ENCODE data around the gene PCED1A. TPM values are rescaled to one million over a fixed set of nuclear protein-coding genes. Genes with fewer than 3 reads are reported as not detected.

PCED1A gene
- total and polyA plus RNA-seq, 2 donors (not counting 1 experiment from before 2014, with no cell fraction given), result 96.8 to 176 TPM

DNA sequence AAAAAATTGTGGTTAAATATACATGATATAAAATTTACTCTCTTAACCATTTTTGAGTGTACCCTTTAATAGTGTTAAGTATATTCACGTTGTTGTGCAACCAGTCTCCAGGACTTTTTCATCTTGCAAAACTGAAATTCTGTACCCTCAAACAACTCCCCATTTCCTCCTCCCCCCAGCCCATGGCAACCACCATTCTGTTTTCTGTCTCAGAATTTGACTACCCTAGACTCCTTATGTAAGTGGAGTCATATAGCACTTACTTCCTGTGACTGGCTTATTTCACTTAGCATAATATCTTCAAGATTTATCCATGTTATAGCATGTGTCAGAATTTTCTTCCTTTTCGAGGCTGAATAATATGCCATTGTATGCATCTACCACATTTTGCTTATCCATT is 5.2 kb upstream of the PCED1A start:
- Histone ChIP-seq H3K4me2 (replicated peaks; ENCODE audit: low read depth, low read length, poor library complexity, severe bottlenecking) (no peak overlapping the region), H2AFZ (ENCODE audit: insufficient read depth, low read depth, low read length, poor library complexity, severe bottlenecking) (no peak overlapping the region), H4K20me1 (ENCODE audit: control insufficient read depth, insufficient read depth, low read length, poor library complexity, severe bottlenecking) (no peaks in the 10 kb centered on the region), H3K9me3 (ENCODE audit: control extremely low read depth in 1 of 3, control insufficient read depth in 2 of 3, insufficient read depth in 1 of 3, low read length in 2 of 3) (no peaks in the 10 kb centered on the region), H3K9ac (ENCODE audit: low read length) (no peak overlapping the region), H3K4me3 (ENCODE audit: control extremely low read depth in 1 of 5, extremely low read depth in 1 of 5, insufficient read depth in 1 of 5, low read depth in 2 of 5, low read length in 4 of 5) (no peak overlapping the region), H3K27ac (ENCODE audit: low read length in 2 of 2) (no peak overlapping the region), H3K27me3 (replicated peaks in 1 of 4; ENCODE audit: control extremely low read depth in 1 of 4, control insufficient read depth in 3 of 4, insufficient read depth in 4 of 4, low read length in 3 of 4) (no peaks in the 10 kb centered on the region), H3K79me2 (ENCODE audit: control insufficient read depth, insufficient read depth, low read length) (peaks cover 29% of the 10 kb centered on the region), H3K4me1 (ENCODE audit: control insufficient read depth in 2 of 2, insufficient read depth in 2 of 2, low read length in 2 of 2) (peaks cover 5 to 9% of the 10 kb centered on the region in 2 donors), H3K36me3 (replicated peaks in 1 of 2; ENCODE audit: control extremely low read depth in 1 of 2, control insufficient read depth in 1 of 2, extremely low read depth in 1 of 2, insufficient read depth in 2 of 2, low read length in 1 of 2) (peaks cover 0 to 3% of the 10 kb centered on the region in 2 experiments)
- DNase-seq (no peak), ATAC-seq (ENCODE audit: low read depth) (no peak)
- TF ChIP-seq EZH2 (IDR thresholded peaks at IDR 0.05; ENCODE audit: borderline replicate concordance, insufficient read depth, low read depth, low read length, poor library complexity, severe bottlenecking) (no peak), CTCF (IDR thresholded peaks at IDR 0.05) (no peak)
- no peak overlapping the region for H3K27ac Mint-ChIP-seq
- ChIA-PET POLR2A (no interaction called here), CTCF (no interaction called here)
- WGBS (ENCODE audit: insufficient coverage), result no CpG with 5 or more reads among the region's 2 CpGs
- no peak overlapping the region for H3K4me3 Mint-ChIP-seq
- H3K4me1 Mint-ChIP-seq, result peaks cover 6% of the 10 kb centered on the region
- H3K9me3 Mint-ChIP-seq (ENCODE audit: insufficient read depth), result no peaks in the 10 kb centered on the region
- intact Hi-C loops (cut with micrococcal nuclease), result no loop called here
- H3K27me3 Mint-ChIP-seq, result no peaks in the 10 kb centered on the region

DNA sequence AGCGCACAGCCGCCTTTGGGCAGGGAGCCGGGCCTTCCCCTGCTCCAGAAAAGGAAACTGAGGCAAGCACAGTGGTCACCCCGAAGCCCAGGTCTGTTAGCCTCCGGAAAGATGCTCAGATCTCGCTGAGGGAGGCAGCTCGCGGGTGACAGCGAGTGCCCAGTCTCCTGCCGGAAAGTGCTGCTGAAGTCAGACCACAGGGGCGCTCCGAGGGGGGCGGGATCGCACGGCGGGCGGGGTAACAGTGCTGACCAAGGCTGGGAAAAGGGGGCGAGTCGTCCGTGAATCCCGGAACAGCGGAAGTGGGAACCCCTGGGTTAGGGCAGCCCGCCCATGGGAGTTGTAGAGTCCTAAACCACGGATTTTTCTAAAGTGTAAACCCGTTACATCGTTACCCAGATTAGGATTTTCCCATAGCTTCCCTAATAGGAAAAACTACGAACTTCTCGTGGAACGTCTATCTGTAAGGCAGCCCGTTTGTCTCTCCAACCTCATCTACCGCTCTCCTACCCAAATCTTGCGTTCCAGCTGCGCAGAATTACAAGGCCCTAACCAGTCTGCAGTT is 594 bp upstream of the PCED1A start:
- H3K36me3 ChIP-seq (replicated peaks in 1 of 2; ENCODE audit: control extremely low read depth in 1 of 2, control insufficient read depth in 1 of 2, extremely low read depth in 1 of 2, insufficient read depth in 2 of 2, low read length in 1 of 2), result peaks cover 0 to 2% of the 10 kb centered on the region in 2 experiments
- H3K27ac Mint-ChIP-seq, result peak overlapping the region; percentile 81
- POLR2A ChIA-PET, result interaction anchor here (0.5 to 1.1 kb wide), 3 partner anchors 32 to 204 kb away, joined by 3 to 7 read pairs (median 4); partner anchors contain the start of genes MRPS26 and PTPRA
- H3K9ac ChIP-seq (ENCODE audit: low read length), result peak overlapping the region; percentile 87
- peaks cover 26% of the 10 kb centered on the region for H3K79me2 ChIP-seq (ENCODE audit: control insufficient read depth, insufficient read depth, low read length)
- H3K9me3 ChIP-seq (ENCODE audit: control extremely low read depth in 1 of 3, control insufficient read depth in 2 of 3, insufficient read depth in 1 of 3, low read length in 2 of 3), result peaks cover 0 to 3% (median 0%) of the 10 kb centered on the region in 3 donors
- peaks cover 16 to 27% of the 10 kb centered on the region in 2 donors for H3K4me1 ChIP-seq (ENCODE audit: control insufficient read depth in 2 of 2, insufficient read depth in 2 of 2, low read length in 2 of 2)
- no peaks in the 10 kb centered on the region for H4K20me1 ChIP-seq (ENCODE audit: control insufficient read depth, insufficient read depth, low read length, poor library complexity, severe bottlenecking)
- peak overlapping the region; percentile 63 to 90 (median 80) for H3K4me3 ChIP-seq (ENCODE audit: control extremely low read depth in 1 of 5, extremely low read depth in 1 of 5, insufficient read depth in 1 of 5, low read depth in 2 of 5, low read length in 4 of 5)
- H3K27me3 ChIP-seq (replicated peaks in 1 of 4; ENCODE audit: control extremely low read depth in 1 of 4, control insufficient read depth in 3 of 4, insufficient read depth in 4 of 4, low read length in 3 of 4), result no peaks in the 10 kb centered on the region
- no peaks in the 10 kb centered on the region for H3K9me3 Mint-ChIP-seq (ENCODE audit: insufficient read depth)
- peak overlapping the region; percentile 91 for H3K4me3 Mint-ChIP-seq
- WGBS (ENCODE audit: insufficient coverage), result 14% methylated on average over 33 of the region's 33 CpGs
- peaks cover 22% of the 10 kb centered on the region for H3K4me1 Mint-ChIP-seq
- no peaks in the 10 kb centered on the region for H3K27me3 Mint-ChIP-seq
- H3K4me2 ChIP-seq (replicated peaks; ENCODE audit: low read depth, low read length, poor library complexity, severe bottlenecking), result peak overlapping the region; percentile 93
- H2AFZ ChIP-seq (ENCODE audit: insufficient read depth, low read depth, low read length, poor library complexity, severe bottlenecking), result peak overlapping the region; percentile 100
- peak overlapping the region; percentile 26 to 73 for H3K27ac ChIP-seq (ENCODE audit: low read length in 2 of 2)
- DNase-seq, result no peak
- intact Hi-C loops (cut with micrococcal nuclease), result loop anchor here (1.0 to 2.0 kb wide), 2 partner anchors 32 to 188 kb away; partner anchors contain the start of genes NOP56 and PTPRA
- peak; percentile 20 for ATAC-seq (ENCODE audit: low read depth)
- CTCF ChIA-PET, result interaction anchor here (1.5 to 2.2 kb wide), 2 partner anchors 32 to 88 kb away, joined by 4 to 7 read pairs; no protein-coding TSS in a partner anchor
- TF ChIP-seq EZH2 (IDR thresholded peaks at IDR 0.05; ENCODE audit: borderline replicate concordance, insufficient read depth, low read depth, low read length, poor library complexity, severe bottlenecking) (no peak), CTCF (IDR thresholded peaks at IDR 0.05) (no peak)

Data from B cell (primary cell).